Small intestine (tissue), 7 donors: Measurements from ENCODE around the gene SBNO1. TPM values are rescaled to one million over a fixed set of nuclear protein-coding genes. Genes with fewer than 3 reads are reported as not detected.

Source experiments
- DNase-seq, 2 donors: peaks; one replicate each; pipeline versions ENCODE4 v3.0.0 to v3.0.0-alpha.2; 2013
- FAIRE-seq: peaks from 2 replicates; lab custom pipeline; 2012; peaks lifted over from hg19 to GRCh38; lab: Jason Lieb, UNC
- H3K27ac ChIP-seq, 3 donors: one replicate each; pipeline ENCODE4 v1.5.1; 2013; ENCODE audit warnings: low read length in 2 of 3, mild to moderate bottlenecking in 2 of 3, control low read depth in 1 of 3, inconsistent platforms in 1 of 3, low read depth in 1 of 3, moderate library complexity in 1 of 3
- H3K27me3 ChIP-seq, 3 donors: one replicate each; pipeline ENCODE4 v1.6.1; 2013; ENCODE audit warnings: low read length in 3 of 3, inconsistent platforms in 1 of 3; ENCODE audit not compliant: control insufficient read depth in 3 of 3, insufficient read depth in 3 of 3
- H3K36me3 ChIP-seq, 3 donors: one replicate each; pipeline ENCODE4 v1.6.1; 2013; ENCODE audit warnings: low read length in 3 of 3, inconsistent platforms in 1 of 3, low read depth in 1 of 3, mild to moderate bottlenecking in 1 of 3, moderate library complexity in 1 of 3; ENCODE audit not compliant: control insufficient read depth in 3 of 3, insufficient read depth in 2 of 3
- H3K4me1 ChIP-seq, 3 donors: one replicate each; pipeline ENCODE4 v1.6.1; 2013; ENCODE audit warnings: low read length in 2 of 3, inconsistent platforms in 1 of 3, low read depth in 1 of 3, mild to moderate bottlenecking in 1 of 3, moderate library complexity in 1 of 3; ENCODE audit not compliant: control insufficient read depth in 3 of 3, insufficient read depth in 2 of 3
- H3K4me3 ChIP-seq, 3 donors: one replicate each; pipeline ENCODE4 v1.5.1; 2013; ENCODE audit warnings: low read length in 3 of 3, control low read depth in 1 of 3, inconsistent platforms in 1 of 3, low read depth in 1 of 3, mild to moderate bottlenecking in 1 of 3, moderate library complexity in 1 of 3
- H3K9me3 ChIP-seq, 2 donors: one replicate each; pipeline ENCODE4 v1.6.1; 2013; ENCODE audit warnings: low read depth in 1 of 2, low read length in 1 of 2; ENCODE audit not compliant: control insufficient read depth in 2 of 2, insufficient read depth in 1 of 2
- WGBS, 3 donors: extraction: QIAGEN DNeasy Blood & Tissue Kit; methylation state at CpG; one replicate each; pipeline ENCODE4 v1.1.7; 2013; 5-methylcytosine and 5-hydroxymethylcytosine counted together
- polyA plus RNA-seq, 4 donors: library from polyadenylated mRNA; stranded (reverse) in 3 of 4; unstranded in 1 of 4; fragments of 200-250 nt in 3 of 4; fragments of 120-200 nt in 1 of 4; gene quantifications; one replicate each; pipeline versions ENCODE4 v1.2.1 to v1.2.3, GENCODE V29; 2013
- donor health status: healthy with polysubstance abuse.
- donor health status: control.
- donor health status: control.
- donor health status: Bipolar disorder and iron deficiency.
- donor health status: healthy.

Gene SBNO1
- polyA plus RNA-seq, 4 donors: 5.1 to 19.9 (median 6.5) TPM

- Histone ChIP-seq H3K27ac (no peak overlapping the region), H3K4me3 (no peak overlapping the region), H3K9me3 (no peaks in the 10 kb centered on the region), H3K36me3 (peaks cover 0 to 29% (median 4%) of the 10 kb centered on the region in 3 donors), H3K4me1 (no peaks in the 10 kb centered on the region), H3K27me3 (no peaks in the 10 kb centered on the region)
- 82 to 86% (median 86%) methylated on average over 2 of the region's 2 CpGs for WGBS, 3 donors
- DNase-seq (no peak), FAIRE-seq (no peak)
These were observed 10.0 kb downstream of the SBNO1 start for GRCh38 chr12:123354600-123354999.

GRCh38 chr12:123351349-123351748 lies 13.3 kb downstream of the SBNO1 start:
- WGBS, 3 donors: 97 to 100% (median 97%) methylated on average over 2 of the region's 2 CpGs
- Histone ChIP-seq H3K36me3 (peaks cover 0 to 47% (median 5%) of the 10 kb centered on the region in 3 donors), H3K9me3 (no peaks in the 10 kb centered on the region), H3K4me3 (no peak overlapping the region), H3K27ac (no peak overlapping the region), H3K27me3 (no peaks in the 10 kb centered on the region), H3K4me1 (no peaks in the 10 kb centered on the region)
- DNase-seq: no peak
- FAIRE-seq: no peak

GRCh38 chr12:123346946-123347345 lies 17.7 kb downstream of the SBNO1 start:
- no peak for FAIRE-seq
- no peak for DNase-seq
- Histone ChIP-seq H3K27ac (no peak overlapping the region), H3K4me1 (no peaks in the 10 kb centered on the region), H3K36me3 (peaks cover 0 to 60% (median 10%) of the 10 kb centered on the region in 3 donors), H3K9me3 (no peaks in the 10 kb centered on the region), H3K4me3 (no peak overlapping the region), H3K27me3 (no peaks in the 10 kb centered on the region)
- 95 to 97% (median 96%) methylated on average over 12 of the region's 12 CpGs for WGBS, 3 donors

- FAIRE-seq (no peak), DNase-seq (no peak)
- WGBS, 3 donors: 79 to 83% (median 81%) methylated on average over 6 of the region's 6 CpGs
- Histone ChIP-seq H3K36me3 (peaks cover 2 to 69% (median 10%) of the 10 kb centered on the region in 3 donors), H3K4me3 (no peak overlapping the region), H3K27ac (no peak overlapping the region), H3K4me1 (no peaks in the 10 kb centered on the region), H3K27me3 (no peaks in the 10 kb centered on the region), H3K9me3 (no peaks in the 10 kb centered on the region)
These were observed 20.6 kb downstream of the SBNO1 start for GRCh38 chr12:123344086-123344485.

GRCh38 chr12:123337070-123337469 lies 27.6 kb downstream of the SBNO1 start:
- Histone ChIP-seq H3K27me3 (no peaks in the 10 kb centered on the region), H3K4me3 (no peak overlapping the region), H3K4me1 (no peaks in the 10 kb centered on the region), H3K9me3 (no peaks in the 10 kb centered on the region), H3K36me3 (peaks cover 8 to 50% (median 15%) of the 10 kb centered on the region in 3 donors), H3K27ac (no peak overlapping the region)
- DNase-seq: no peak
- no peak for FAIRE-seq
- 83 to 90% (median 85%) methylated on average over 5 of the region's 5 CpGs for WGBS, 3 donors

GRCh38 chr12:123336530-123336929 lies 28.1 kb downstream of the SBNO1 start:
- peaks cover 10 to 52% (median 15%) of the 10 kb centered on the region in 3 donors for H3K36me3 ChIP-seq

GRCh38 chr12:123335490-123335889 lies 29.2 kb downstream of the SBNO1 start:
- 86 to 88% (median 88%) methylated on average over 3 of the region's 3 CpGs for WGBS, 3 donors
- H3K4me3 ChIP-seq: no peak overlapping the region
- DNase-seq (no peak), FAIRE-seq (no peak)
- H3K4me1 ChIP-seq: no peaks in the 10 kb centered on the region
- H3K9me3 ChIP-seq: no peaks in the 10 kb centered on the region
- H3K27me3 ChIP-seq: no peaks in the 10 kb centered on the region
- no peak overlapping the region for H3K27ac ChIP-seq
- peaks cover 13 to 53% (median 15%) of the 10 kb centered on the region in 3 donors for H3K36me3 ChIP-seq

More at GRCh38 chr12:123336530-123336929, 28.1 kb downstream of the SBNO1 start:
- FAIRE-seq (no peak), DNase-seq (no peak)
- Histone ChIP-seq H3K9me3 (no peaks in the 10 kb centered on the region), H3K27ac (no peak overlapping the region), H3K4me3 (no peak overlapping the region), H3K4me1 (no peaks in the 10 kb centered on the region), H3K27me3 (no peaks in the 10 kb centered on the region)
- WGBS, 3 donors: 88 to 92% (median 92%) methylated on average over 8 of the region's 8 CpGs

GRCh38 chr12:123329799-123330198 lies 34.8 kb downstream of the SBNO1 start:
- Histone ChIP-seq H3K27ac (no peak overlapping the region), H3K27me3 (no peaks in the 10 kb centered on the region), H3K36me3 (peaks cover 15 to 43% (median 24%) of the 10 kb centered on the region in 3 donors), H3K4me3 (no peak overlapping the region), H3K4me1 (no peaks in the 10 kb centered on the region), H3K9me3 (no peaks in the 10 kb centered on the region)
- 90 to 97% (median 91%) methylated on average over 1 of the region's 1 CpG for WGBS, 3 donors
- no peak for FAIRE-seq
- DNase-seq: peak in 1 of 2 donors; percentile 5

- H3K4me1 ChIP-seq: no peaks in the 10 kb centered on the region
- H3K4me3 ChIP-seq: no peak overlapping the region
- H3K36me3 ChIP-seq: peaks cover 12 to 59% (median 23%) of the 10 kb centered on the region in 3 donors
- no peaks in the 10 kb centered on the region for H3K9me3 ChIP-seq
- WGBS, 3 donors: 95% methylated on average over 6 of the region's 6 CpGs
- FAIRE-seq (no peak), DNase-seq (no peak)
- H3K27me3 ChIP-seq: no peaks in the 10 kb centered on the region
- no peak overlapping the region for H3K27ac ChIP-seq
These were observed 44.8 kb downstream of the SBNO1 start for GRCh38 chr12:123319826-123320225.
